SK-N-SH treated with all-trans-retinoic acid at 6 μM for 48 hours (cell line): ENCODE results near the gene QSOX1.

Experiments
- BACH2 ChIP-seq: fragments of 250-450 bp; sonication (Bioruptor Pico); IDR thresholded peaks from 2 replicates; pipeline ENCODE4 v1.9.0; 2021; ENCODE audit warnings: mild to moderate bottlenecking, borderline replicate concordance
- OSR1 ChIP-seq: fragments of 250-450 bp; sonication (Bioruptor Pico); IDR thresholded peaks from 2 replicates; pipeline ENCODE4 v1.8.0; 2022; ENCODE audit warnings: moderate library complexity, mild to moderate bottlenecking, inconsistent platforms
- PATZ1 ChIP-seq: fragments of 250-450 bp; sonication (Bioruptor Pico); IDR thresholded peaks from 2 replicates; pipeline ENCODE4 v1.8.0; 2020; ENCODE audit warnings: mild to moderate bottlenecking, moderate library complexity, borderline replicate concordance
- RARB ChIP-seq: fragments of 250-450 bp; sonication (Bioruptor Pico); IDR thresholded peaks from 2 replicates; pipeline ENCODE4 v1.8.0; 2021; ENCODE audit warnings: mild to moderate bottlenecking, moderate library complexity
- ZFP30 ChIP-seq: fragments of 450-650 bp; formaldehyde crosslinking; IDR thresholded peaks from 2 replicates; pipeline ENCODE4 v1.5.0; 2022; ENCODE audit warnings: mild to moderate bottlenecking, moderate library complexity
- TF ChIP-seq, protein P1 (sequence below): fragments of 250-450 bp; sonication (Bioruptor Pico); IDR thresholded peaks from 2 replicates; pipeline ENCODE4 v1.5.1; 2021; ENCODE audit warnings: mild to moderate bottlenecking, moderate library complexity

- TF ChIP-seq BACH2 (CRISPR knock-in tag) (no peak), PATZ1 (no peak), ZFP30 (CRISPR knock-in tag) (no peak), OSR1 (CRISPR knock-in tag) (no peak), RARB (CRISPR knock-in tag) (no peak)
- TF ChIP-seq, protein P1, sequence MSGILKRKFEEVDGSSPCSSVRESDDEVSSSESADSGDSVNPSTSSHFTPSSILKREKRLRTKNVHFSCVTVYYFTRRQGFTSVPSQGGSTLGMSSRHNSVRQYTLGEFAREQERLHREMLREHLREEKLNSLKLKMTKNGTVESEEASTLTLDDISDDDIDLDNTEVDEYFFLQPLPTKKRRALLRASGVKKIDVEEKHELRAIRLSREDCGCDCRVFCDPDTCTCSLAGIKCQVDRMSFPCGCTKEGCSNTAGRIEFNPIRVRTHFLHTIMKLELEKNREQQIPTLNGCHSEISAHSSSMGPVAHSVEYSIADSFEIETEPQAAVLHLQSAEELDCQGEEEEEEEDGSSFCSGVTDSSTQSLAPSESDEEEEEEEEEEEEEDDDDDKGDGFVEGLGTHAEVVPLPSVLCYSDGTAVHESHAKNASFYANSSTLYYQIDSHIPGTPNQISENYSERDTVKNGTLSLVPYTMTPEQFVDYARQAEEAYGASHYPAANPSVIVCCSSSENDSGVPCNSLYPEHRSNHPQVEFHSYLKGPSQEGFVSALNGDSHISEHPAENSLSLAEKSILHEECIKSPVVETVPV (CRISPR knock-in tag), result no peak
Measured at GRCh38 chr1:180249725-180250498, 95.2 kb downstream of the QSOX1 start.
